Uterus (tissue), 4 donors: Measurements from ENCODE around the gene BNC2. TPM values are rescaled to one million over a fixed set of nuclear protein-coding genes. Genes with fewer than 3 reads are reported as not detected.

Source experiments
- DNase-seq, 2 donors: peaks; one replicate each; pipeline ENCODE4 v3.0.0-alpha.2; 2019 to 2020
- H3K27ac ChIP-seq, 2 donors: fragments of 200-600 bp; sonication (generic); 1 replicate in 1 of 2; 2 replicates in 1 of 2; pipeline ENCODE4 v1.5.1; 2016 to 2018
- H3K27me3 ChIP-seq, 2 donors: fragments of 200-600 bp; sonication (generic); one replicate each; pipeline ENCODE4 v1.5.1; 2018 to 2019; ENCODE audit warnings: control low read depth in 1 of 2
- H3K36me3 ChIP-seq, 2 donors: fragments of 200-600 bp; sonication (generic); one replicate each; pipeline ENCODE4 v1.5.1; 2019; ENCODE audit warnings: control low read depth in 1 of 2
- H3K4me1 ChIP-seq, 2 donors: fragments of 200-600 bp; sonication (generic); one replicate each; pipeline ENCODE4 v1.5.1; 2018 to 2019; ENCODE audit warnings: control low read depth in 1 of 2
- H3K4me3 ChIP-seq, 2 donors: fragments of 200-600 bp; sonication (generic); 1 replicate in 1 of 2; 2 replicates in 1 of 2; pipeline ENCODE4 v1.5.1; 2018 to 2019; ENCODE audit warnings: mild to moderate bottlenecking in 1 of 2
- H3K9me3 ChIP-seq, 2 donors: fragments of 200-600 bp; sonication (generic); one replicate each; pipeline ENCODE4 v1.5.1; 2019; ENCODE audit warnings: control low read depth in 1 of 2
- CTCF ChIP-seq, 4 experiments: fragments of 200-600 bp in 2 of 4; fragments of 450-650 bp in 2 of 4; sonication (generic) in 2 of 4; IDR thresholded peaks; one replicate each; pipeline ENCODE4 v1.5.1; 2016 to 2019; ENCODE audit warnings: antibody characterized with exemption in 4 of 4, mild to moderate bottlenecking in 2 of 4, moderate library complexity in 1 of 4
- POLR2A ChIP-seq, 2 donors: fragments of 450-650 bp; IDR thresholded peaks; one replicate each; pipeline ENCODE4 v1.6.1; 2016; ENCODE audit warnings: antibody characterized with exemption in 2 of 2, mild to moderate bottlenecking in 1 of 2, moderate library complexity in 1 of 2
- intact Hi-C: fragments of 100-400 bp; cut with DNase I; formaldehyde crosslinking; loops from one replicate; pipeline ENCODE4 v1.15.1; 2023; ENCODE audit warnings: low total_unique reads
- total RNA-seq, 4 donors: library from RNA; depleted of rRNA in 3 of 4; stranded (reverse); fragments of >200 nt in 3 of 4; gene quantifications; one replicate each; pipeline versions ENCODE4 v1.1.0 to v1.2.4, GENCODE V29; 2014 to 2023
- donor health status: DM: yes; HTN: yes; CAD: no.

The BNC2 gene
- total RNA-seq, 4 donors from 2014 or later, result 85.9 to 293 (median 93.4) TPM

GRCh38 chr9:16535555-16535954 lies 334.9 kb downstream of the BNC2 start:
- no peak for DNase-seq
- H3K4me3 ChIP-seq, result no peak overlapping the region
- H3K9me3 ChIP-seq, result no peaks in the 10 kb centered on the region
- peak overlapping the region; percentile 37 to 62 for H3K27ac ChIP-seq
- H3K27me3 ChIP-seq, result no peaks in the 10 kb centered on the region
- H3K36me3 ChIP-seq, result no peaks in the 10 kb centered on the region
- TF ChIP-seq CTCF (IDR thresholded peaks at IDR 0.05), result no peak
- no peak for TF ChIP-seq POLR2A (IDR thresholded peaks at IDR 0.05)
- H3K4me1 ChIP-seq, result no peaks in the 10 kb centered on the region
- intact Hi-C loops, result no loop called here

- H3K4me3 ChIP-seq, result no peak overlapping the region
- no peak for DNase-seq
- H3K27ac ChIP-seq, result peak overlapping the region; percentile 49 to 62
- no peaks in the 10 kb centered on the region for H3K36me3 ChIP-seq
- no peaks in the 10 kb centered on the region for H3K4me1 ChIP-seq
- no peaks in the 10 kb centered on the region for H3K9me3 ChIP-seq
- intact Hi-C loops, result no loop called here
- TF ChIP-seq CTCF (IDR thresholded peaks at IDR 0.05) (no peak), POLR2A (IDR thresholded peaks at IDR 0.05) (no peak)
- no peaks in the 10 kb centered on the region for H3K27me3 ChIP-seq
These were observed 337.6 kb downstream of the BNC2 start for GRCh38 chr9:16532681-16533450.

GRCh38 chr9:16532272-16532671 lies 338.2 kb downstream of the BNC2 start:
- no peaks in the 10 kb centered on the region for H3K36me3 ChIP-seq
- TF ChIP-seq POLR2A (IDR thresholded peaks at IDR 0.05), result no peak
- no peak for TF ChIP-seq CTCF (IDR thresholded peaks at IDR 0.05)
- no peaks in the 10 kb centered on the region for H3K9me3 ChIP-seq
- intact Hi-C loops, result no loop called here
- DNase-seq, result no peak
- H3K27ac ChIP-seq, result peak overlapping the region; percentile 49 to 62
- H3K4me1 ChIP-seq, result no peaks in the 10 kb centered on the region
- no peaks in the 10 kb centered on the region for H3K27me3 ChIP-seq
- H3K4me3 ChIP-seq, result no peak overlapping the region

GRCh38 chr9:16530669-16531642 lies 339.5 kb downstream of the BNC2 start:
- H3K27me3 ChIP-seq, result no peaks in the 10 kb centered on the region
- H3K4me3 ChIP-seq, result no peak overlapping the region
- H3K9me3 ChIP-seq, result no peaks in the 10 kb centered on the region
- H3K36me3 ChIP-seq, result no peaks in the 10 kb centered on the region
- H3K4me1 ChIP-seq, result no peaks in the 10 kb centered on the region
- intact Hi-C loops, result no loop called here
- peak; percentile 37 to 52 for DNase-seq
- peak overlapping the region; percentile 49 to 62 for H3K27ac ChIP-seq
- no peak for TF ChIP-seq POLR2A (IDR thresholded peaks at IDR 0.05)
- no peak for TF ChIP-seq CTCF (IDR thresholded peaks at IDR 0.05)

GRCh38 chr9:16527573-16527972 lies 342.9 kb downstream of the BNC2 start:
- H3K4me1 ChIP-seq, result peaks cover 3% of the 10 kb centered on the region in 2 donors
- peak overlapping the region; percentile 48 to 86 for H3K27ac ChIP-seq
- H3K4me3 ChIP-seq, result no peak overlapping the region
- intact Hi-C loops, result no loop called here
- no peak for TF ChIP-seq POLR2A (IDR thresholded peaks at IDR 0.05)
- no peak for TF ChIP-seq CTCF (IDR thresholded peaks at IDR 0.05)
- H3K27me3 ChIP-seq, result no peaks in the 10 kb centered on the region
- DNase-seq, result no peak
- no peaks in the 10 kb centered on the region for H3K9me3 ChIP-seq
- no peaks in the 10 kb centered on the region for H3K36me3 ChIP-seq
